Ureter (tissue), 1 donor: ENCODE data around the gene HACD4. TPM values are rescaled to one million over a fixed set of nuclear protein-coding genes. Genes with fewer than 3 reads are reported as not detected.
"Not testable (repeated sequence)": the region's sequence is repeated elsewhere in the genome, so short reads cannot be mapped to it uniquely, and the experiment has no call there.

ENCODE experiments used
- DNase-seq: peaks from one replicate; pipeline ENCODE4 v3.0.0-alpha.2; 2020; ENCODE audit warnings: low spot score
- total RNA-seq: library from RNA; stranded (reverse); gene quantifications from one replicate; pipeline ENCODE4 v1.2.4, GENCODE V29; 2023
- donor health status: DM: yes; HTN: yes; CAD: no.

HACD4 gene
- total RNA-seq, 1 donor from 2014 or later = 4.1 TPM

DNA sequence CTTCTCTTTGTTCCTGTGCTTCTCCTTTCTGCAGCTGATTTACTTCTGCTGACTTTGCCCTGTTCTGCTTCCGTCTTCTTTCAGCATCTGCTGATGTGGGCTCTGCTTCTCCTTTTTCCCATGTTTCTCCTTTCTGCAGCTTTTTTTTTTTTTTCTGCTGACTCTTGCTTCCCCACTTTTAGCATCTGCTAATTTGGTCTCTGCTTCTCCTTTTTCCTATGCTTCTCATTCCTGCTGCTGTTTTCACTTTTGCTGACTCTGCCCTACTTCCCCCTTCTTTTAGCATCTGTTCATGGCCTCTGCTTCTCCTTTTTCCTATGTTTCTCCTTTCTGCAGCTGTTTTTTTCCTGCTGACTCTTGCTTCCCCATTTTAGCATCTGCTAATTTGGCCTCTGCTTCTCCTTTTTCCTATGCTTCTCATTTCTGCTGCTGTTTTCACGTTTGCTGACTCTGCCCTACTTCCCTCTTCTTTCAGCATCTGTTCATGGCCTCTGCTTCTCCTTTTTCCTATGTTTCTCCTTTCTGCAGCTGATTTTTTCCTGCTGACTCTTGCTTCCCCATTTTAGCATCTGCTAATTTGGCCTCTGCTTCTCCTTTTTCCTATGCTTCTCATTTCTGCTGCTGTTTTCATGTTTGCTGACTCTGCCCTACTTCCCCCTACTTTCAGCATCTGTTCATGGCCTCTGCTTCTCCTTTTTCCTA is 58.0 kb downstream of the HACD4 start:
- DNase-seq = not testable (repeated sequence)

GRCh38 chr9:20972684-20973083 is 58.8 kb downstream of the HACD4 start:
- DNase-seq = no peak

DNA sequence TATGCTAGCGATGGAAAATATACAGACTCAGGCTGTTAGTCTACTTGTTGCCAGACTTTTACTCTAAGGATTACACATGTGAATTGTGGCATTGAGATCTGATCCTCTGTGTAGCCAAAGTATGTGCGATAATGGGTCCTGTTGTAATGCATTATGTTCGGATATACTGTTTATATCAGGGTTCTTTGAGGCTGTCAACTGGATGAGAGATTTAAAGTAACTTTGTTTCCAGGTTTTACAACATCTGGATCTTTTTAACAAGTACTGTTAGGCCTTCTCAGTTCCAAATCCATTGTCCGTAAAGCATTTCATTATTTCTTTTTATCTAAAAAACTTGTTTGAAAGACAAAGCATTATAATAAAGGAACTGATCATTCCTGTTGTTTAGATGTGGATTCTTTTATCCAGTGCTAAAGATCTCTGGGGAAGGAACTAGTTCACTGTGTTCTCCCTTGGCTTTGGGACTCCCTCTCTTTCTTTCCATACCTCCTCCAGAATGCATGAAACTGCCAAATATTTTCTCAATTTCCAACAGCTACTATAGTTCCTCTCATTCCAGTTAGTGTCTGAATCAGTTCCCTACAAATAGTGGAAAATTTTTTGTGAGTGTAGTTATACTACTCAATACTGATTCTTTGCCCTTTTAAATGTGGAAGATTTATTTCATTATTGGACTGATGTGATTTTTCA is 68.8 kb downstream of the HACD4 start:
- DNase-seq = no peak

- no peak for DNase-seq
Measured at GRCh38 chr9:20950707-20951106, 80.7 kb downstream of the HACD4 start.

Other genes with a start within 250 kb of the HACD4 start
- not detected for gene IFNB1, start 46.3 kb upstream of the HACD4 start, total RNA-seq
- not detected for gene IFNW1, start 110.2 kb upstream of the HACD4 start, total RNA-seq
- gene IFNA21, start 135.0 kb upstream of the HACD4 start, total RNA-seq = not detected
- not detected for gene IFNA4, start 155.9 kb upstream of the HACD4 start, total RNA-seq
- not detected for gene IFNA7, start 170.6 kb upstream of the HACD4 start, total RNA-seq
- gene IFNA10, start 175.5 kb upstream of the HACD4 start, total RNA-seq = not detected
- gene IFNA16, start 185.7 kb upstream of the HACD4 start, total RNA-seq = not detected
- not detected for gene IFNA17, start 196.6 kb upstream of the HACD4 start, total RNA-seq
- gene IFNA14, start 208.4 kb upstream of the HACD4 start, total RNA-seq = not detected